NT2/D1 (cell line): ENCODE results near the gene PPIP5K2.

Source experiments
- SUZ12 ChIP-seq: IDR thresholded peaks from 2 replicates; pipeline ENCODE4 v1.6.1; 2011; ENCODE audit not compliant: insufficient read length, insufficient read depth; ENCODE audit errors: extremely low read depth
- YY1 ChIP-seq: IDR thresholded peaks from 2 replicates; pipeline ENCODE4 v1.6.1; 2011; ENCODE audit not compliant: insufficient read length, insufficient read depth
- ZNF274 ChIP-seq: IDR thresholded peaks from 2 replicates; pipeline ENCODE4 v1.6.1; 2011; ENCODE audit warnings: mild to moderate bottlenecking, low read depth, low read length

GRCh38 chr5:103079796-103080195 is 40.3 kb upstream of the PPIP5K2 start:
- TF ChIP-seq ZNF274: no peak
- TF ChIP-seq YY1: no peak
- TF ChIP-seq SUZ12: no peak
